ENCODE data around the gene INSL3. TPM values are rescaled to one million over a fixed set of nuclear protein-coding genes. Genes with fewer than 3 reads are reported as not detected.
A peak's percentile ranks its signal among the peaks of the same experiment; 100 is the strongest.
"Not testable (repeated sequence)": the region's sequence is repeated elsewhere in the genome, so short reads cannot be mapped to it uniquely, and the experiment has no call there.

The INSL3 gene
- total RNA-seq, 2 donors from 2014 or later = not detected

- Histone ChIP-seq H3K4me3 (no peak overlapping the region), H3K36me3 (replicated peaks in 1 of 2; ENCODE audit: insufficient read depth in 1 of 2, low read depth in 2 of 2) (no peaks in the 10 kb centered on the region), H3K27me3 (no peaks in the 10 kb centered on the region), H3K27ac (no peak overlapping the region), H3K4me1 (peaks cover 6% of the 10 kb centered on the region), H3K9me3 (no peaks in the 10 kb centered on the region)
- TF ChIP-seq CTCF (IDR thresholded peaks at IDR 0.05) = no peak
- no peak for TF ChIP-seq POLR2A (IDR thresholded peaks at IDR 0.05)
- intact Hi-C loops (cut with DNase I) = loop anchor here (10.0 kb wide), 1 partner anchor 74 kb away; the partner anchor contains the start of gene RPL18A
- DNase-seq = no peak
- 72 to 81% methylated on average over 2 of the region's 2 CpGs for WGBS, 2 donors
- no peak for ATAC-seq
Measured at GRCh38 chr19:17780781-17781180, 40.5 kb downstream of the INSL3 start.

- Histone ChIP-seq H3K36me3 (replicated peaks in 1 of 2; ENCODE audit: insufficient read depth in 1 of 2, low read depth in 2 of 2) (no peaks in the 10 kb centered on the region), H3K4me3 (no peak overlapping the region), H3K27ac (no peak overlapping the region), H3K4me1 (peaks cover 6% of the 10 kb centered on the region), H3K9me3 (no peaks in the 10 kb centered on the region), H3K27me3 (no peaks in the 10 kb centered on the region)
- intact Hi-C loops (cut with DNase I) = loop anchor here (10.0 kb wide), 1 partner anchor 164 kb away; no protein-coding TSS in a partner anchor
- WGBS, 2 donors = 21 to 27% methylated on average over 25 of the region's 25 CpGs
- DNase-seq (peak in 1 of 4 donors; percentile 80), ATAC-seq (no peak)
- TF ChIP-seq CTCF (IDR thresholded peaks at IDR 0.05) (no peak), POLR2A (IDR thresholded peaks at IDR 0.05) (no peak)
Measured at GRCh38 chr19:17778968-17779929, 42.1 kb downstream of the INSL3 start.

- Histone ChIP-seq H3K36me3 (replicated peaks in 1 of 2; ENCODE audit: insufficient read depth in 1 of 2, low read depth in 2 of 2) (no peaks in the 10 kb centered on the region), H3K4me3 (no peak overlapping the region), H3K9me3 (no peaks in the 10 kb centered on the region), H3K27ac (no peak overlapping the region), H3K27me3 (no peaks in the 10 kb centered on the region), H3K4me1 (peaks cover 6% of the 10 kb centered on the region)
- ATAC-seq (peak; percentile 31), DNase-seq (peak in 3 of 4 donors; percentile 29 to 62 (median 40))
- WGBS, 2 donors = 5 to 10% methylated on average over 18 to 36 of the region's 37 CpGs
- intact Hi-C loops (cut with DNase I) = loop anchor here (10.0 kb wide), 1 partner anchor 164 kb away; no protein-coding TSS in a partner anchor
- no peak for TF ChIP-seq POLR2A (IDR thresholded peaks at IDR 0.05)
- TF ChIP-seq CTCF (IDR thresholded peaks at IDR 0.05) = no peak
Measured at GRCh38 chr19:17778251-17778967, 42.9 kb downstream of the INSL3 start.

GRCh38 chr19:17777840-17778239 lies 43.5 kb downstream of the INSL3 start:
- not testable (repeated sequence) for H3K36me3 ChIP-seq (replicated peaks in 1 of 2; ENCODE audit: insufficient read depth in 1 of 2, low read depth in 2 of 2); ATAC-seq; DNase-seq; H3K27me3 ChIP-seq; H3K4me1 ChIP-seq; H3K4me3 ChIP-seq; H3K9me3 ChIP-seq; H3K27ac ChIP-seq
- intact Hi-C loops (cut with DNase I) = loop anchor here (10.0 kb wide), 1 partner anchor 163 kb away; no protein-coding TSS in a partner anchor
- 72 to 76% methylated on average over 10 of the region's 10 CpGs for WGBS, 2 donors
